GM19455 (cell line): ENCODE data around the gene EEF2KMT.
"Not testable (repeated sequence)": the region's sequence is repeated elsewhere in the genome, so short reads cannot be mapped to it uniquely, and the experiment has no call there.

ENCODE experiments used
- ATAC-seq: cut with Tn5 transposase; IDR thresholded peaks from one replicate; pipeline ENCODE4 v1.9.1; 2021; ENCODE audit not compliant: unreplicated experiment

Gene EEF2KMT

GRCh38 chr16:5095145-5095830 lies 2.3 kb downstream of the EEF2KMT start:
- ATAC-seq = not testable (repeated sequence)

DNA sequence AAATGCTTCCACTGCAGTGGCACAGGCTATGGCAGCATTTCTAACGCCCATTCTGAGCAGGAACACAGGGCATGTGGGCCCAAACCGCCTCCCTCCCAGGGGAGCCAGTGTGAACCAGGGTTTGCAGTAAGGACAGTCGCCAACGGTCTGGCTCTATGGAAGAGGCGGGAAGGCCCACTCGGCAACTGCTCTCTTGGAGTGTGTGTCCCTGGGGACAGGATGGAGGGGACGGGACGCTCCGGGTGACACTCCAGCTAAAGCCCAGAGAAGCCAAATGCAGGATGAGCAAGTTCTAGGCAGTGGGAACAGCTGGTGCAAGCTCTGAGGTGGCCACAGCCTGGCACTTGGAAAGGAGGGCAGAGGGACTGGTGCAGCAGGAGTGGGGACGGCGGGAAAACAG lies 3.8 kb downstream of the EEF2KMT start:
- not testable (repeated sequence) for ATAC-seq

- ATAC-seq = not testable (repeated sequence)
Measured at GRCh38 chr16:5093081-5093480, 4.5 kb downstream of the EEF2KMT start.

DNA sequence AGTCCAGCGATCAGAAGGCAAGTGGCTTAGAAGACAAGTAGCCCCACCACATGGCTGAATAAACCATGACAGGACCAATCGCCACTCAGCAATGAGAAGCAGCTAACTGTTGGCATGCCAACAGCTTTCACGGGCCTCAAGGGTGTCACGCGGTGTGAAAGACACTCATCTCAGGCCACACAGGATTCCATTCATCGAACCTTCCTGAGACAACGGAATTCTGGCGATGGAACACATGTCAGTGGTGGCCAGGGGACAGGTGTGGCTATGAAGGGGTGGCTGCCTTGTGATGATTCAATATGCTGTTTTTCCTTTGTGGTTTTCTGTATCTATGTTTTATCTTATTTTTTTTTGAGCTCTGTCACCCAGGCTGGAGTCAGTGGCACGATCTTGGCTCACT lies 7.0 kb downstream of the EEF2KMT start:
- ATAC-seq = not testable (repeated sequence)

GRCh38 chr16:5089911-5090555 lies 7.6 kb downstream of the EEF2KMT start:
- ATAC-seq = not testable (repeated sequence)

- not testable (repeated sequence) for ATAC-seq
Measured at GRCh38 chr16:5088936-5089335, 8.7 kb downstream of the EEF2KMT start.

- ATAC-seq = not testable (repeated sequence)
Measured at GRCh38 chr16:5088086-5088790, 9.4 kb downstream of the EEF2KMT start.

- not testable (repeated sequence) for ATAC-seq
Measured at GRCh38 chr16:5085716-5086115, 11.9 kb downstream of the EEF2KMT start.

GRCh38 chr16:5084802-5085201 lies 12.8 kb downstream of the EEF2KMT start:
- not testable (repeated sequence) for ATAC-seq

- not testable (repeated sequence) for ATAC-seq
Measured at GRCh38 chr16:5084099-5084731, 13.4 kb downstream of the EEF2KMT start.

DNA sequence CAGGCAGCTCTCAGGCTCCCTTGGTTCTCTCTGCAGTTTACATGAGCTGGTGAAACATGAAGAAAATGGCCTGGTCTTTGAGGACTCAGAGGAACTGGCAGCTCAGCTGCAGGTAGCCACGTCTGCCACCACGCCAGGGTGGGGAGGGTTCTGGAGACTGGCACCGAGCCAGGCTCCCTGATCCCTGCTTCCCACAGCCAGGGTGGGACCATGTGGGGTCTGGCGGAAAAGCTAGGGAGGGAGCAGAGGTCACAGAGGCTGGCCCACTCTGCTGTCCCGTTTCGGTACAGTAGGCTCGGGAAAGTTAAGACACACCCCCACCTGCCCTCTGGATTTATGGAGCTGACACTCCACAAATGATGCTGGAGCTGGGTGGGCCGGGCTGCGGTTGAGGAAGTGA lies 13.9 kb downstream of the EEF2KMT start:
- not testable (repeated sequence) for ATAC-seq

DNA sequence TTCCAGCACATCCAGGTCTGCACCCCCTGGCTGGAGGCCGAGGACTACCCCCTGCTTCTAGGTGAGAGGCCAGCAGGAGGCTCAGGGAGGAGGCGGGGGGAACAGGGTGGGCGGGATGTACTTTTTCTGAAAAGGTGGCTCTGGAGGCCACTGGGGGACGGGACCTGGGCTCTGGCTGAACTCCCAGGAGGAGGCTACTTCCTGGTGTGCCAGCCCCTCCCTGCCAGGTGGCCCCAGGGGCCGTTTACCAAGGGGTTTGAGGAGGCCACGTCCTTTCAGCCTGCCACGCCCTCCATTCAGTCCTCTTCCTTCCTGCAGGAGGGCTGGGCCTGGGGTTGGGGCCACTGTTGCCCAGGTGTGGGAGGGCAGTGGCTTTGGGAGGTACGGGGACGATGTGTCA lies 16.6 kb downstream of the EEF2KMT start:
- ATAC-seq = not testable (repeated sequence)

DNA sequence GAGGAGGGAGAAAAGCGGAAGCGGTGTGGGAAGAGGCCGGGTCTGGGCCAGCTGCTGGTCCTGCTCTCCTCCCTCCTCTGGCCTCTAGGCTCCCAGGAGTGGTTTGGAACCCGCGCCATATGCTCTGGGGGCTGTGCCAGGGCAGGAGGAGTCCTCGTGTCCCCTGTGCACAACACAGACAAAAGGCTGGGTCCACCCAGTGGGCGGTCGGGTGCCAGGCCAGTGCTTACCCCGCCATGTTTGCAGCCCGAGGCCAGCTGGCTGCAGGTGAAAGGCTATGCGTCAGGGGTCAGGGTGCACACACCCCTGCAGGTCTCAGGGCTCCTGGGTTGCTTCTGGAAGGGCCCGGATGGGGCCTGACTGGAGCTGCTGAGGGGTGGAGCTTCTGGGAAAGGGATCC lies 17.1 kb downstream of the EEF2KMT start:
- not testable (repeated sequence) for ATAC-seq

- ATAC-seq = no peak
Measured at GRCh38 chr16:5078626-5079025, 19.0 kb downstream of the EEF2KMT start.

GRCh38 chr16:5077304-5077703 lies 20.3 kb downstream of the EEF2KMT start:
- ATAC-seq = no peak

- no peak for ATAC-seq
Measured at GRCh38 chr16:5075637-5076036, 22.0 kb downstream of the EEF2KMT start.

GRCh38 chr16:5073771-5074170 lies 23.8 kb downstream of the EEF2KMT start:
- not testable (repeated sequence) for ATAC-seq

GRCh38 chr16:5073279-5073629 lies 24.3 kb downstream of the EEF2KMT start:
- no peak for ATAC-seq

DNA sequence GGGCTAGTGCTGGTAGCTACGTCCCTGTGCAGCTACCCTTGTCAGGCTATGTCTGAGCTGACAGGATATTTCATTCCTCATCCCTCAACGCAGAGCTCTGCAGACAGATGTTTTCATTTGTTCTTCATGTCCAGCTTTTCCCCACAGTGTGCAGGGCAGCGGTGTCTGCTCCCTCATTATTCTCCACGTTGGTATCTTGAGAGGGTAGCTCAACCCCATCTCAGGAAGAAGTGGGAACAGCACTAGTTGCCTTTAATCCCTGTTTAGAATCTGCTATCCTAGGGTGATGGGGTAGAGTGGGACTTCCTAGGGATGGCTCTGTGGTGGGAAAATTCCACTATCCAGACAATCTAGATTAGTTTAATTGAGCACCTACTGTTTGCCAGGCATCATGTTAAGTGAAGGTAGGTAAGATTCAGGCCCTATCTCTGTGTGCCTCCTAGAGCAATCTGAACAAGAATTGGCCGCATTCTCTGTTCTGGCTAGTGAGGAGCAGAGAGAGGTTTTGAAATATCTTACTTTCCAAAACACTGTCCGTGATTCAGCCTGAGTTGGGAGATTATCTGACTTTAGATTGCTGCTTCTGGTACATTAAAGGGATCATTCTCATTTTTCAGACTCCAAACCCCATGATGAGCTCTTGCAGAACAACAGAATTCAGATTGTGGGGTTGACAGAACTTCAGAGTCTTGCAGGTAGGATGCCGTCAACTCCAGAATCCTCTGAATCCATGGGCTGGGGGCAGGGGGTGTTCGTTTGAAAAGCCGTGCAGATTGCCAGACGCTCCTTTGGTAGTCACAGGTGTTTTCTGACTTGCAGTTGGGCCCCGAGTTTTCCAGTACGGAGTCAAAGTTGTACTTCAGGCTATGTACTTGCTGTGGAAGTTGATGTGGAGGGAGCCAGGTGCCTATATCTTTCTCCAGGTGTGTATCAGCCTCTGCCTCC lies 25.0 kb downstream of the EEF2KMT start:
- no peak for ATAC-seq

- peak; percentile 82 for ATAC-seq
Measured at GRCh38 chr16:5071681-5072333, 25.8 kb downstream of the EEF2KMT start, which contains the start of gene ALG1. ALG1 (plus strand) TSS chr16:5071843; CDS start chr16:5071850, 7 bp downstream.
